K562 (cell line): Measurements from ENCODE around the gene PCSK2. TPM values are rescaled to one million over a fixed set of nuclear protein-coding genes. Genes with fewer than 3 reads are reported as not detected.

Source experiments
- CHD4 ChIP-seq: fragments of 200-600 bp; sonication (generic); IDR thresholded peaks from 3 replicates; pipeline ENCODE4 v1.6.1; 2012; ENCODE audit warnings: low read depth, mild to moderate bottlenecking, mixed read lengths, low read length, inconsistent platforms; ENCODE audit not compliant: insufficient read depth, insufficient replicate concordance, poor library complexity, severe bottlenecking
- TEAD1 ChIP-seq, 2 experiments: fragments of 450-650 bp in 1 of 2; sonication (generic) in 1 of 2; formaldehyde crosslinking; IDR thresholded peaks; 2 replicates each; pipeline versions ENCODE4 v1.4.0 to v1.8.0; 2020 to 2022; ENCODE audit warnings: mild to moderate bottlenecking in 2 of 2, missing genetic modification reagents in 1 of 2
- ZNF174 ChIP-seq: fragments of 250-450 bp; sonication (Bioruptor Pico); IDR thresholded peaks from 2 replicates; pipeline ENCODE4 v1.4.0; 2020; ENCODE audit warnings: mild to moderate bottlenecking
- ZNF3 ChIP-seq: fragments of 250-450 bp; sonication (Bioruptor Pico); IDR thresholded peaks from 2 replicates; pipeline ENCODE4 v1.5.0; 2021; ENCODE audit warnings: mild to moderate bottlenecking, moderate library complexity
- polyA plus RNA-seq, 8 experiments: library from polyadenylated mRNA; depleted of rRNA in 4 of 8; stranded (reverse) in 5 of 8; unstranded in 3 of 8; fragments of >200 nt; fragmentation: Nextera tagmentation in 2 of 8; fragmentation: Illumina TruSeq in 1 of 8; extraction: Ambion mirVana in 2 of 8; extraction: Trizol in 1 of 8; gene quantifications; 2 replicates each; pipeline versions ENCODE4 v1.2.1 to v1.2.3, GENCODE V29; 2011 to 2014; ENCODE audit warnings: inconsistent platforms in 1 of 8, missing spikeins in 1 of 8
- total RNA-seq, 7 experiments: library from RNA; depleted of rRNA in 6 of 7; stranded (reverse); fragments of >200 nt in 6 of 7; fragmentation: Illumina TruSeq in 2 of 7; extraction: Trizol in 2 of 7; gene quantifications; 2 replicates each; pipeline versions ENCODE4 v1.2.1 to v1.2.3, GENCODE V29; 2011 to 2021; ENCODE audit warnings: low replicate concordance in 1 of 7
- TF ChIP-seq, protein P1 (sequence below), 2 experiments: fragments of 200-800 bp in 1 of 2; sonication (Bioruptor generic) in 1 of 2; sonication (generic) in 1 of 2; formaldehyde crosslinking in 1 of 2; IDR thresholded peaks in 1 of 2; conservative IDR thresholded peaks in 1 of 2; 2 replicates each; pipeline versions ENCODE4 v1.5.0 to v1.6.1; 2016 to 2020; ENCODE audit warnings: missing compliant biosample characterization in 1 of 2, missing genetic modification characterization in 1 of 2, missing genetic modification reagents in 1 of 2
- TF ChIP-seq, protein P2 (sequence below): fragments of 250-450 bp; sonication (Bioruptor Pico); IDR thresholded peaks from 2 replicates; pipeline ENCODE4 v1.5.0; 2020; ENCODE audit warnings: mild to moderate bottlenecking
- TF ChIP-seq, protein P3 (sequence below): fragments of 250-450 bp; sonication (Bioruptor Pico); IDR thresholded peaks from 2 replicates; pipeline ENCODE4 v1.8.0; 2022; ENCODE audit warnings: inconsistent platforms

PCSK2 gene
- total and polyA plus RNA-seq, 9 of the 15 experiments (the other 6 are each of a cell fraction or from before 2014, with no cell fraction given) = 0.04 to 0.07 (median 0.05) TPM; not detected in 6

DNA sequence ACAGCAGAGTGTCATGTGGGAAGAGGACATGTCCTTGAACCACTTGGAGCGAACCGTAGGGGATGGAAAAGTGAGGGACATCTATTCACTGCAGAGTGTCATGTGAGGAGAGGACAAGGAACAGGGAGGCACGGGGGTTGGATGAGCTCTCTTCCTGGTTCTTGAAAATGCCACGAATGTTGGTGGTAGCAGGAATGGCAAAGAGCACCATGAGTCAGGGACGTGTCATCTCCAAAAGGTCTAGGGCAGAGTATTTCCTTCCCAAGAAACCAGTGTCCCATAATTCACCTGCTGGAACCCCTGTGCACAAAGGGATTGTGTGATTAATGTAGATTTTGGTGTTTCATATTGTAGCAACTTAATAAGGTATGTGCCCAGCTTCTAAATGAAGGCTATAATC lies 167.6 kb downstream of the PCSK2 start (continued):
- TF ChIP-seq, protein P1, sequence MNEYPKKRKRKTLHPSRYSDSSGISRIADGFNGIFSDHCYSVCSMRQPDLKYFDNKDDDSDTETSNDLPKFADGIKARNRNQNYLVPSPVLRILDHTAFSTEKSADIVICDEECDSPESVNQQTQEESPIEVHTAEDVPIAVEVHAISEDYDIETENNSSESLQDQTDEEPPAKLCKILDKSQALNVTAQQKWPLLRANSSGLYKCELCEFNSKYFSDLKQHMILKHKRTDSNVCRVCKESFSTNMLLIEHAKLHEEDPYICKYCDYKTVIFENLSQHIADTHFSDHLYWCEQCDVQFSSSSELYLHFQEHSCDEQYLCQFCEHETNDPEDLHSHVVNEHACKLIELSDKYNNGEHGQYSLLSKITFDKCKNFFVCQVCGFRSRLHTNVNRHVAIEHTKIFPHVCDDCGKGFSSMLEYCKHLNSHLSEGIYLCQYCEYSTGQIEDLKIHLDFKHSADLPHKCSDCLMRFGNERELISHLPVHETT (CRISPR knock-in tag; conservative IDR thresholded peaks at IDR 0.05 in 1 of 2, IDR thresholded peaks at IDR 0.05 in 1 of 2) = no peak
- TF ChIP-seq CHD4 = no peak
- no peak for TF ChIP-seq ZNF174 (CRISPR knock-in tag)
- TF ChIP-seq, protein P2, sequence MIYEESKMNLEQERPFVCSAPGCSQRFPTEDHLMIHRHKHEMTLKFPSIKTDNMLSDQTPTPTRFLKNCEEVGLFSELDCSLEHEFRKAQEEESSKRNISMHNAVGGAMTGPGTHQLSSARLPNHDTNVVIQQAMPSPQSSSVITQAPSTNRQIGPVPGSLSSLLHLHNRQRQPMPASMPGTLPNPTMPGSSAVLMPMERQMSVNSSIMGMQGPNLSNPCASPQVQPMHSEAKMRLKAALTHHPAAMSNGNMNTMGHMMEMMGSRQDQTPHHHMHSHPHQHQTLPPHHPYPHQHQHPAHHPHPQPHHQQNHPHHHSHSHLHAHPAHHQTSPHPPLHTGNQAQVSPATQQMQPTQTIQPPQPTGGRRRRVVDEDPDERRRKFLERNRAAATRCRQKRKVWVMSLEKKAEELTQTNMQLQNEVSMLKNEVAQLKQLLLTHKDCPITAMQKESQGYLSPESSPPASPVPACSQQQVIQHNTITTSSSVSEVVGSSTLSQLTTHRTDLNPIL = no peak
- TF ChIP-seq ZNF3 (CRISPR knock-in tag) = no peak
- TF ChIP-seq, protein P3, sequence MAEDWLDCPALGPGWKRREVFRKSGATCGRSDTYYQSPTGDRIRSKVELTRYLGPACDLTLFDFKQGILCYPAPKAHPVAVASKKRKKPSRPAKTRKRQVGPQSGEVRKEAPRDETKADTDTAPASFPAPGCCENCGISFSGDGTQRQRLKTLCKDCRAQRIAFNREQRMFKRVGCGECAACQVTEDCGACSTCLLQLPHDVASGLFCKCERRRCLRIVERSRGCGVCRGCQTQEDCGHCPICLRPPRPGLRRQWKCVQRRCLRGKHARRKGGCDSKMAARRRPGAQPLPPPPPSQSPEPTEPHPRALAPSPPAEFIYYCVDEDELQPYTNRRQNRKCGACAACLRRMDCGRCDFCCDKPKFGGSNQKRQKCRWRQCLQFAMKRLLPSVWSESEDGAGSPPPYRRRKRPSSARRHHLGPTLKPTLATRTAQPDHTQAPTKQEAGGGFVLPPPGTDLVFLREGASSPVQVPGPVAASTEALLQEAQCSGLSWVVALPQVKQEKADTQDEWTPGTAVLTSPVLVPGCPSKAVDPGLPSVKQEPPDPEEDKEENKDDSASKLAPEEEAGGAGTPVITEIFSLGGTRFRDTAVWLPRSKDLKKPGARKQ (CRISPR knock-in tag) = no peak
- no peak for TF ChIP-seq TEAD1 (CRISPR knock-in tag; IDR thresholded peaks at IDR 0.05)
